ENCODE results near the gene NDUFAF2. TPM values are rescaled to one million over a fixed set of nuclear protein-coding genes. Genes with fewer than 3 reads are reported as not detected.

The NDUFAF2 gene
- total and polyA plus RNA-seq, 2 experiments from 2014 or later: 31.6 to 155 TPM

Other genes starting within 250 kb of the NDUFAF2 start
- gene DEPDC1B, start 245.0 kb upstream of the NDUFAF2 start, total RNA-seq (2014; rRNA removed; shearing (Covaris generic)): 67.9 and 75.0 TPM in 2 replicates
- gene DEPDC1B, start 245.0 kb upstream of the NDUFAF2 start, polyA plus RNA-seq (2016; fragmentation: Nextera tagmentation; extraction: Ambion mirVana): 35.8 and 38.3 TPM in 2 replicates
- gene ELOVL7, start 100.9 kb upstream of the NDUFAF2 start, total RNA-seq (2014; rRNA removed; shearing (Covaris generic)): 6.5 and 7.0 TPM in 2 replicates
- 2.3 and 2.9 TPM in 2 replicates for gene ELOVL7, start 100.9 kb upstream of the NDUFAF2 start, polyA plus RNA-seq (2016; fragmentation: Nextera tagmentation; extraction: Ambion mirVana)
- 40.0 and 53.9 TPM in 2 replicates for gene ERCC8, start 135 bp upstream of the NDUFAF2 start, total RNA-seq (2014; rRNA removed; shearing (Covaris generic))
- 13.5 and 21.6 TPM in 2 replicates for gene ERCC8, start 135 bp upstream of the NDUFAF2 start, polyA plus RNA-seq (2016; fragmentation: Nextera tagmentation; extraction: Ambion mirVana)
- 33.4 and 45.7 TPM in 2 replicates for gene SMIM15, start 217.3 kb downstream of the NDUFAF2 start, total RNA-seq (2014; rRNA removed; shearing (Covaris generic))
- gene SMIM15, start 217.3 kb downstream of the NDUFAF2 start, polyA plus RNA-seq (2016; fragmentation: Nextera tagmentation; extraction: Ambion mirVana): 42.2 and 53.9 TPM in 2 replicates

Data from GM23338 (cell line).